HG03103 (cell line): Measurements from ENCODE around the gene COX4I2.
"Not testable (repeated sequence)": the region's sequence is repeated elsewhere in the genome, so short reads cannot be mapped to it uniquely, and the experiment has no call there.

Source experiments
- ATAC-seq: cut with Tn5 transposase; IDR thresholded peaks from one replicate; pipeline ENCODE4 v1.9.1; 2021; ENCODE audit warnings: low read depth; ENCODE audit not compliant: unreplicated experiment

Gene COX4I2

GRCh38 chr20:31637660-31638059 is at the start of gene COX4I2:
Gene COX4I2 (plus strand): TSS chr20:31637912. CDS start chr20:31639018, 1,106 bp downstream.
- no peak for ATAC-seq

GRCh38 chr20:31590717-31591225 is 46.9 kb upstream of the COX4I2 start:
- no peak for ATAC-seq

- no peak for ATAC-seq
Observed at GRCh38 chr20:31593221-31594001, 44.3 kb upstream of the COX4I2 start.

- no peak for ATAC-seq
Observed at GRCh38 chr20:31594002-31594557, 43.6 kb upstream of the COX4I2 start.

GRCh38 chr20:31594558-31595379 is 42.9 kb upstream of the COX4I2 start:
- ATAC-seq, result no peak

GRCh38 chr20:31595380-31595653 is 42.4 kb upstream of the COX4I2 start:
- ATAC-seq, result no peak

- no peak for ATAC-seq
Observed at GRCh38 chr20:31595654-31596411, 41.9 kb upstream of the COX4I2 start.

GRCh38 chr20:31596412-31596715 is 41.3 kb upstream of the COX4I2 start:
- not testable (repeated sequence) for ATAC-seq

- ATAC-seq, result no peak
Observed at GRCh38 chr20:31596831-31597480, 40.8 kb upstream of the COX4I2 start.

- ATAC-seq, result no peak
Observed at GRCh38 chr20:31597481-31597855, 40.2 kb upstream of the COX4I2 start.

GRCh38 chr20:31602431-31602778 is 35.3 kb upstream of the COX4I2 start:
- no peak for ATAC-seq

GRCh38 chr20:31602779-31603441 is 34.8 kb upstream of the COX4I2 start:
- ATAC-seq, result peak; percentile 61

- no peak for ATAC-seq
Observed at GRCh38 chr20:31603822-31604566, 33.7 kb upstream of the COX4I2 start.

GRCh38 chr20:31604567-31605030 is 33.1 kb upstream of the COX4I2 start:
- ATAC-seq, result no peak

- peak; percentile 81 for ATAC-seq
Observed at GRCh38 chr20:31605031-31605901, 32.4 kb upstream of the COX4I2 start, which contains the start of gene ID1. Gene ID1 (plus strand): TSS chr20:31605289. CDS start chr20:31605388, 99 bp downstream.

GRCh38 chr20:31605902-31606803 is 31.6 kb upstream of the COX4I2 start:
- ATAC-seq, result no peak
